ENCODE results near the gene TNFAIP1.
"Not testable (repeated sequence)": the region's sequence is repeated elsewhere in the genome, so short reads cannot be mapped to it uniquely, and the experiment has no call there.

Gene TNFAIP1

DNA sequence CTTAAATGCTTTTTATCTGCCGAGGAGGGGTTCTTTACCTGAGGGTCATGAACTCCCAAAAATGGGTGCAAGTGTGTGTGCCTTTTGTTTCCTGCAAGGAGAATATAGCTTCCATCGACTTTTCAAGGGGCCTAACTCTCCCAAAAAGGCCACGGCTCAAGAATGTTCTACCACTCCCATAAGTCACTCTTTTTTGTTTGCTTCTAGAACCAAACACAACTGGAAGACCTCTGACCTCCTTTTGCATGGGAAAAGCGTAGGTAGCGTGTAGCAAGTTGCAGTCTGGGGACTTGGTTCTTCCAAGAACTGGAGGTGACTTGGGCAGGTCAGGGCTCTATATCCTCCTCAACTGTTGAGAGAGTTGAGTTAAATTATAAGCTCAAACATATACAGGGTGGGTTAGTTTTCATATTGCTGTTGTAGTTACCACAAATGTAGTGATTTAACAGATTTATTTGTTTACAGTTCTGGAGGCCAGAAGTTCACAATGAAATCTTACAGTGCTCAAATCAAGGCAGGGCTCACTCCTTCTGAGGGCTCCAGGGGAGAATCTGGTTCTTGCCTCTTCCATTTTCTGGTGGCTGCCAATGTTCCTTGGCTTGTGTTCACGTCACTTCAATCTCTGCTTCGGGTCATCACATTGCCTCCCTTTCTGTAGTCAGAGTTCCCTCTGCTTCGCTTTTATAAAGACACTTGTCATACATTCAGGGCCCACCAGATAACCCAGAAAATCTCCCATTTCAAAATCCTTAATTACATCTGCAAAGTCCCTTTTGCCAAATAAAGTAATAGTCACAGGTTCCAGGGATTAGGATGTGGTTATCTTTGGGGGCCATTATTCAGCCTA is 15.1 kb upstream of the TNFAIP1 start:
- in situ Hi-C loops (cut with HindIII; ENCODE audit: low sequenced_read_pairs) = no loop called here

DNA sequence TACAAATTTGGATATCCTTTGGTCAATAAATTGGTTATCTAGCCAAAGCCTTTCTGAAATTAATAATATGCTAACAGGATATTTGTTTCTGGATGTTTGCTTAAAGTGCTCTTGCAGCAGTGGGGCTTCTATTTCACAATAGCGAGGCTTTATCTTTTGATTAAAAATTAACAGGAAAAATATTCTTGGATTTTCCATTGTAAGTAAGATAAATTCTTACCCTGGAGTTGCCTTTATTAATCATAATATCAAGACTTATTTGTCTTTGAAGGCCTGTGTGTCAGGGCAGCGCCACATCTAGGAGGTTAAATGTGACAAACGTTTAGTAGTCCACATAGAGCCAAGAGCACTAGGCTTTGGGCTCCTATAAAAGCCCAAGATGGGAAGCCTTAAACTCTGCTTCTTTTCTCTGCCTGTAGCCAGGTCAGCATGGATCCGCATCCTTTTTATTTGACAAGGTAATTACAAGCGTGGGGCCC is 11.3 kb upstream of the TNFAIP1 start:
- in situ Hi-C loops (cut with HindIII; ENCODE audit: low sequenced_read_pairs) = no loop called here

DNA sequence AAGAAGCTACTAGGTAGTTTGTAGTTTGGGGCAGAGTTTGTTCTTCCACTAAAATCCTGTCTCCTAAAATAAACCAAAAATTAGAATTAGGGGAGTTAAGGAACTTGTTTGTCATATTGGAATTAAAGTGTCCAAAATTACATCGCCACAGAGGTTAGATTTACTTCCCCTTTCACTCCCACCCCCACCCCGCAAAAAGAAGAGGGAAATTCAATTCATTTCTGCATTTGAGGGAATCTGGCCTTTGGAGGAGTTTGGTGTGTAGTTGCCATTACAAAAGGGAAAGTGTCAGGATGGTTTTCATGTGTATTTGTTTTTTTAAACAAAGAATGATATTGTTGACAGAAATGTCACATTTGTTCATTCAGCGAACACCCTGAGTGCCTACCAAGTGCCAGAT is 10.8 kb upstream of the TNFAIP1 start:
- in situ Hi-C loops (cut with HindIII; ENCODE audit: low sequenced_read_pairs) = no loop called here

DNA sequence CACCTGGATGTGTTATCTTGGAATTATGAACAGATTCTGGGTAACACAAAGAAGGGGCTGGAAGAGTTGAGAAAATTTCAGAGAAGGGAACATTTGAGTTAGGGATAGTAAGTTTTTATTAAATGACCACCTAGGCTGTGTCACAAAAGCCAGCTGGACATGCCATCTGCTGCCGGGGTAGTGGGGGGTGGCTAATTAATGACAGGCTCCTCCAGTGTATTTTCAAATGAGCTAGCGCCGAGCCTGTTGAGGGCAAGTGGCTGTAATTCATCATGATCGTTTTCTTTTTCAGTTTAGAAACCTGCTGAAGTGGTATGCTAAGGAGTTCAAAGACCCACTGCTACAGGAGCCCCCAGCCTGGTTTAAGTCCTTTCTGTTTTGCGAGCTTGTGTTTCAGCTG is 10.3 kb upstream of the TNFAIP1 start:
- in situ Hi-C loops (cut with HindIII; ENCODE audit: low sequenced_read_pairs) = no loop called here

DNA sequence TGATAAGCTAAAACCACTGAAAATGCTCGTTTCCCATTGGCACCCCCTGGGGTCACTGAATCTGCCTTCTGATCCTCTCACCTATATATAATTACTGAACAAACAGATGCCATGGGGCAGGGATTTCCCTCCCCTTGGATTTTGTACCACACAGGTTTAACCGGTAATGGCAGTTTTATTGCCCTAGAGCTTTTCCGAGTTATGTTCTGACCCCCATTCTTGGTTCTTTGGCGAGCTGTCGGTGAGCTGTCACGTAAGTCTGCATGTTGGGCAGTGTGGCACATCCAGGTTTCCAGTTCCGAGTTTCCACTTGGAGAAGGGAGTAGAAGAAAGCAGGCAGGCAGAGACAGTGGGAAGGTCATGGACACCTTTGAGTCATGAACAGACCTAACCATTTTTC is 9.4 kb upstream of the TNFAIP1 start:
- in situ Hi-C loops (cut with HindIII; ENCODE audit: low sequenced_read_pairs) = no loop called here

DNA sequence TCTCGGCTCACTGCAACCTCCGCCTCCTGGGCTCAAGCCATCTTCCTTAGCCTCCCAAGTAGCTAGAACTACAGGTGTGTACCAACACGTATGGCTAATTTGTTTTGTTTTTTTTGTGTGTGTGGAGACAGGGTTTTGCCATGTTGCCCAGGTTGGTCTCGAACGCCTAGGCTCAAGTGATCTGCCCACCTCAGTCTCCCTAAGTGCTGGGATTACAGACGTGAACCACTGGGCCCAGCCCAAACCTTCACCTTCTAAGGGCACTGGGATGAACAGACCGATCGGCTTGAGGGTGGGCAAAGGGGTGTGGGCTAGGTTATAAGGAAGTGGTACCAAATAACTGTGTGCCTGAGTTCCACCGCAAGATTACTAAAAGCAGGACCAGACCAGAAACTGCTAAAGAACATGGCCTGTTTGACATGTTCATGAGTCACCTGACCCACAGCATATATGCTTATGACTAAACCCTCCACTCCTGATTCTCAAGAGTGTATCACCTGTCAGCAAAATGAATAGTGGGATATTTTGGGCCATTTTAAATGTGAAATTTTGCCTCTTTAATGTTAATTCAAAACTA is 8.4 kb upstream of the TNFAIP1 start:
- in situ Hi-C loops (cut with HindIII; ENCODE audit: low sequenced_read_pairs) = no loop called here

DNA sequence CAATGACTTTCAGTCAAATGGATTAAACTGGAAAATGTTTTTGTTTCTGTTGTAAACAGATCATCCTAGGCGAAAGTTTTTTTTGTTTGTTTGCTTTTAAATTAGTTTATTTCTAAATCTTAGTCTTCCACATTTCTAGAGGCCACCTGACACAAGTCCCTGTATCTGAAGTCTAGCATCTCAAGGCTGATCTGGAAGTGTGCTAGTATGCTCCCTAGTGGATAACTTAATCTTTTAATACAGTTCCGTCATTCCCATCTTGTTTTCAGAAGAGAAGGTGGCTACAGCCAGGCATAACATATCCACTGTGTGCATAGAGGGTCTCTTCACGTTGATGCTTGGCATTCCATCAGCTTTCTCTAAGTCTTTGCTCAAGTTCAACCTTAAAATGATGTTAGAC is 7.9 kb upstream of the TNFAIP1 start:
- in situ Hi-C loops (cut with HindIII; ENCODE audit: low sequenced_read_pairs) = no loop called here

DNA sequence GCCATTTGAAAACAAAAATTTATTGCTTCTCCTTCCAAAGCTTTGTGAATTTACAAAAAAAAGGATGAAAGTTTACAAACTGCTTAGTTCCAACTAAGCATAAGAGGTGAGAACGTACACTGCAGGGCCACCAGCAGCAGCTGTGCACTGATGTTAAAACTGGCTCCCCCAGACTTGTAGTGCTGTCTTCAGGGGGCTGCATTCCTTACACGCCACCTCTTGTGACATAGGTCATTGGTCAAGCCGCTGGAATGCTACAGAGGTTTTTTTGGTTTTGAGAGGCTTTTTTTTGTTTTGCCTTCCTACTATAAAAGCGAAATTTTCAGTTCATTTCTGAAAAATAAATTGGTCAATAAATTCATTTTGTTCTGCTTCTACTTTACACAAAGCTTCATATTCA is 7.2 kb upstream of the TNFAIP1 start:
- in situ Hi-C loops (cut with HindIII; ENCODE audit: low sequenced_read_pairs) = no loop called here

DNA sequence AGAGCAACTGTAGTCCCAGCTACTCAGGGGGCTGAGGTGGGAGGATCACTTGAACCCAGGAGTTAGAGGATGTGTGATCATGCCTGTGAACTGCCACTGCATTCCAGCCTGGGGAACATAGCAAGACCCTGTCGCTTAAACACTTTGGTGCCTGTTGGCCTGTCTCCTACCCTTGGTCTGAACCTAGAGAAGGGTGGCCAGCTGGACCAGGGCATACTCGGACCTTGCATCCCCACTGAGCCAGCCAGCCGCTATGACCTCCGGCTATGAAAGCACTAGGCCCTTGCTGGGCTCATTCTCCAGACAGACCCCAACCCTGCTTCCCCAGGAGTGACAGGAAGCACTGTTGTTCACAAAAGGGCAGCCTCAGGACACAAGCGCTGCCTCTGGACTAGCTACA is 4.9 kb upstream of the TNFAIP1 start:
- in situ Hi-C loops (cut with HindIII; ENCODE audit: low sequenced_read_pairs) = no loop called here

DNA sequence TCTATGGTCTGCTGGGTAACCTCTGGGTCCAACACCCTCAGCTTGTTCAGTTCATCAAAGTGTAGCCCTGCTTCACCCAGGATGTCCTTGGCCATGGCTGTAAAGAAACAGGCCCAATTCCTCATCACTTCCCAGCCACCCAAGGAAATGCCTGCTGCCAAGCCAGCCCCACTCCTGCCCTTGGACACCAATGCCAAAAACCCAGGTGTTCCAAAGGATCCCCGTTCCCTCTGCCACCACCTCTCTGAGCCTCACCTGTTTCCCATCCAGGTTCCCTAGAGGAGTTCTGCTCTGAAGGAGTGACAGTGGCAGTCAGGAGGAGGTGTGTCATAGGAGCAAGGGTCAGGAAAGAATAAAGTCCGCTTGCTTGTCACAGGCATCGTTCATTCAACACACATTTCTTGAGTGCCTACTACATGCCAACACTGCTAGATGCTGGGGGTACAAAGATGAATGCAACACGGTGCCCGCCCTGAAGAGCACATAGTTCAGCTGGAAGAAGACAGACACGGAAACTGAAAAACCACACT is 3.6 kb upstream of the TNFAIP1 start:
- in situ Hi-C loops (cut with HindIII; ENCODE audit: low sequenced_read_pairs) = no loop called here

DNA sequence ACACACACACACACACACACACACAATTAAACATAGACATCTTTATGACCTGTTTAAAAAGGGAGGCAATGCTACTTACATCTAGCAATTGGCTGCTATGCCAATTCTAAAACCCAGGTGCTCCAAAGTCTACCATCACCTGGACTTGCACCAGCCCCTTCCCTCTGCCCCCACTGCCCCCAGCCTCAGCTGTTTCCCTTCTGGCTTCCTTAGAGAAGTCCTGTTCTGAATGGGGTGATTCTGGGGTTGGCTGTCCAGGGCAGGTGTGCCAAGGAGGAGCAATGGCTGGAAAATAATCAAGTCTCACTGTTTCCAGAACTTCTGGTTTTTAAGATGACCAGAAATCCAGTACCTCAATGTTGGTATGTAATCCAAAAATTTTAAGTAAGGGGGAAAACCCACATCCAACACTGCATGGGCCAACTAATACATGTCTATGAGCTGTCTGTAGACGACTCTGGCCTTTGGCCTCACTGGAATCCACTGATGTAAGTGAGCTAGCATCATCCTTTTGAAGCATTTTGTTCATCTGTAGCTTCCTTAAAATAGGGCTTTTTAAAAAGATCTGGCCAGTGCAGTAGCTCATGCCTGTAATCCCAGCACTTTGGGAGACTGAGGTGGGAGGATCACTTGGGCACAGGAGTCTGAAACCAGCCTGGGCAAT is 2.3 kb upstream of the TNFAIP1 start:
- in situ Hi-C loops (cut with HindIII; ENCODE audit: low sequenced_read_pairs) = no loop called here

DNA sequence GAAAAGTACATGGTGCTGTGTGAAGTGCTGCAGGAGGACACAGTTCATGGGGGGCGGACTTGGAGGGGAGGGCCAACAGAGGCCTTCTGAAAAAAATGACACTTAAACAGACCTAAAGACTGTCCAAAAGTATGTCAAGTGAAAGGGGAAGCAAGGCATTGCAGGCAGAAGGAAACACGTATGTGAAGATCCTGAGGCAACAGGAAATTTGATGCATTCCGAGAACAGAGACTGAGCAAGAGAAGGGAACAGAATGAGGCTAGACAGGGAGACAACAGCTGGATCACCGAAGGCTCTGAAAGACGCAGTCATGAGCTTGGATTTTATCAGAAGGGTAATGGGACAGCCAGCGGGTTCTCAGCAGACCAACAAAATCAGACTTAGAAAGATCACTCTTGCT is 1.4 kb upstream of the TNFAIP1 start:
- in situ Hi-C loops (cut with HindIII; ENCODE audit: low sequenced_read_pairs) = no loop called here

DNA sequence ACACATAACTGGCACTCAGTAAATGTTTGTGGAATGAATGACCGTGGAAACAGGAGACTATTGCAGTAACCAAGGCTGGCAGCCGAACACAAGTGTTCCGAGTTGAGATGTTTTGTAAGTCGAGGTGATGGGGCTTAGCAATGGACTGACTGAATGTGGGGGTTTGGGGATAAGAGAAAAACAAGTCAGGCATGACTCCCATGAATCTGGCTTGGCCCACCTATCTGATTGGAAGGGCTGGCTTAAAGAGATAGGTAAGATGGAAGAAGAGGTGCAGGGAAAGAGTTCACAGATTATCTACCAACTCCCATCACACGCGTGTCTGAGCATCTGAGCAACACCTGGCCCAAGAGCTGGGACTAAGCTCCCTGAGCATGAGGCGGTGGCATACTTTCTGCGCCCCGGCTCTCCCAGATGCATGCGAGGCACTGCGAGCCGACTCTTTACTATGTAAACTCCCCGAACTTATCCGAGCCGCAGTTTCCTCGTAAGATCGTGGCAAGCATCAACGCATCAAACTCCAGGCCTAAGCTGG is 828 bp upstream of the TNFAIP1 start:
- in situ Hi-C loops (cut with HindIII; ENCODE audit: low sequenced_read_pairs) = no loop called here

DNA sequence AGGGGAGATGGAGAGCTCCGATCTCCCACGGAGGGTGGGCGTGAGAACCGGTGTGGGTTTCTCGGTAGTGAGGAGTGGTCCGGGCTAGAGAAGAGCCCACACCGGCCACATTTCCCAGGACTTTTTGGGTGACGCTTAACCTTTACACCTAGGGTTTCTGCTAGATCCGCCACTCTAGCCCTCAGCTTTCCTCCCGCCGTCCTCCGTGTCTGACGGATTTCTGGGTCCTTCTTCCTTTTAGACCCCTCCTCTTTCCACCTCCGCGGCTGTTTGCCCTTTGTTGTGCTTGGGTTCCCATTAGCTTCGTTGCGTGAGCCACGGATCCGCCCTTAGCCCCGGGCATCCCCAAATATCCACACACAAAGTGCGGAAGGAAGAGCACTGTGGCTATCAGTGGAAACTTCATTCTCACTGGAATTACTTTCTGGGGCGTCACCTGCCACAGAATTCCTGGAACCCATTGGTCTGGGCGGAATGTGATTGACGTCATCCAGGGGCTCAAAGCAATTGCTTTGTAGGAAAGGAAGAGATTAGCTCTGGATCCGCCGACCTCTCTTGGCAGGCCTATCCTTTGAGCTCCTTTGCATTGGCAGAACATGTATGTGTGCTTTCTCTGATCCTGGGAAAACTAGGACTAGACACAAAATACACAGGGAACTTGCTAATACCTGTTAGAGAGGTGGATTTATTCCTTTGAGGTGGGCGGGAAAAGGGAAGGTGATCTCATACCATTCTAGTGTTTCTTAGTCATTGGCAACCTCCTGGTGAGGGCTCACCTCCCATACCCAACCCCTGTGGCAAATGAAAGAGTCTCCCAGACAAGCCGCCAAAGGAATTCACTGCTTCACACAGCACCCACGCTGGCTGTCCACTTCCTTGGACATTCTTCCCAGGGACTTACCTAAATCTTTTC is 654 bp downstream of the TNFAIP1 start:
- in situ Hi-C loops (cut with HindIII; ENCODE audit: low sequenced_read_pairs) = no loop called here

DNA sequence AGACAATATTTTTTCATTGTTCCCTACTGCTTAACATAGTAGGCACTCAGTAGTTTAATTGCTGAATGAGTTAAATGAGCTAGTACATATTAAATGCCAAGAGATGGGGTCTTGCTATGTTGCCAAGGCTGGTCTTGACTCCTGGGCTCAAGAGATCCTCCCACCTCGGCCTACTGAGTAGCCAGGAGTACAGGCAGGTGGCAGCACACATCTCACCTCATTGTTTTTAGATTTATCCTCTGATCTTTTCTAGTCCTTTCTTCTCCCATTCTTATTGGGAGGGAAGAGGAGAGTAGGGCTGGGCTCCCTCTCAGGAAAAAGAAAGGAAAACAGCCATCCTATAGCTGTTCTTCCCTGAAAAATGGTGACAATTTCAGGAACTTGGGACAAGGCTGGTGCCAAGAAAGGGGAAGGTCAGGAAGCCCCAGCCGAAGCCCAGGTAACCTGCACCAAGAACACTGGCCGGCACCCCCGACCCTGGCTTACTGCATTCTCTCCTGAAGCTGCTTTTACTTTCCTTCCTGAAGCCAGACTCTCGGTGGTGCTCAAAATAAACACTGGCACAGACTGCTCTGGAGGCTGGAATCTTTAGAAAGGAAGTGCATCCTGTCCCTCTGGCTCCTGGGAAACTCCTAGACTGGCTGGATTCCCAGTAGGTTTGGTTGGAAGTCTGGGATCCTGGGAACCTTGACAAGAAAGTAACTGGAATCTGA is 2.7 kb downstream of the TNFAIP1 start:
- in situ Hi-C loops (cut with HindIII; ENCODE audit: low sequenced_read_pairs) = no loop called here

DNA sequence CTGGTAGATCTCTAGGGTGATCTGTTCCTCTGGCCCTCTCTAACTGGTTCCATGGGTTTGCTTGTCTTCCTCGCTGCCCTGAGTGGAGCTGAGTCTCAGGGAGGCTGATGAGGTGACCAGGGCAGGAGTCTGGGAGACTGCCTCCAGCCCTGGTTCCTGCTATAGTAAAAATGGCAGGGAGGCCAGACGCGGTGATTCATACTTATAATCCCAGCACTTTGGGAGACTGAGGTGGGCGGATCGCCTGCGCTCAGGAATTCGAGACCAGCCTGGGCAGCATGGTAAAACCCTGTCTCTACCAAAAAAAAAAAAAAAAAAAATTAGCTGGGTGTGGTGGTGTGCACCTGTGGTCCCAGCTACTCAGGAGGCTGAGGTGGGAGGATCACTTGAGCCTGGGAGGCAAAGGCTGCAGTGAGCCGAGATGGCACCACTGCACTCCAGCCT is 3.2 kb downstream of the TNFAIP1 start:
- in situ Hi-C loops (cut with HindIII; ENCODE audit: low sequenced_read_pairs) = not testable (repeated sequence)

DNA sequence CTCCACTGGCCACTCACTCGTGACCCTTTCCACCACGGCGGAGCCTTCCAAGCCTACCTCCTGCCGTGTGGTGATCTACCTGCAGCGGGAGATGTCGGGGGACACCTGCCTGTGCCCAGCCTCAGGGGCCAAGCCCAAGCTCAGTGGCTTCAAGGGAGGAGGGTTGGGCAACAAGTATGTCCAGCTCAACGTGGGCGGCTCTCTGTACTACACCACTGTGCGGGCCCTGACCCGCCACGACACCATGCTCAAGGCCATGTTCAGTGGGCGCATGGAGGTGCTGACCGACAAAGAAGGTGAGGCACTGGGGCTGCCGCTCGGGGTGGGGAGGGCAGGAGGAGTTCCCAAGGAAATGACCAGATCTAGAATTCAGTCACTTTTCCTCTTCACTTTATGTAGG is 3.9 kb downstream of the TNFAIP1 start:
- in situ Hi-C loops (cut with HindIII; ENCODE audit: low sequenced_read_pairs) = no loop called here

DNA sequence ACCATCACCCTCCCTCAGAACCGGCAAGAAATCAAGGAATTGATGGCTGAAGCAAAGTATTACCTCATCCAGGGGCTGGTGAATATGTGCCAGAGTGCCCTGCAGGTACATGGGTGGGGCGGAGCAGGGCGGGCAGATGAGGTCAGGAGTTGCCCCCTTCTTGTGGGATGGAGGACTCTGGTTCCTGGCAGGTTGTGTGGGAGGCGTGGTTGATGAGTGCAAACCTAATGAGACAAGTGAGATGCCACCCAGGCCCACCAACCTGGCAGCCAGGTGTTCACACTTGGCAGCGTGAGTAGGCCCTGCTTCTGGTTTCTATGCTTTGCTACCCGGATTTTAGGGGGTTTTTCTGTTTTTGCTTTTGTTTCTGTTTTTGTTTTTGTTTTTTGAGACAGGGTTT is 4.8 kb downstream of the TNFAIP1 start:
- in situ Hi-C loops (cut with HindIII; ENCODE audit: low sequenced_read_pairs) = no loop called here

DNA sequence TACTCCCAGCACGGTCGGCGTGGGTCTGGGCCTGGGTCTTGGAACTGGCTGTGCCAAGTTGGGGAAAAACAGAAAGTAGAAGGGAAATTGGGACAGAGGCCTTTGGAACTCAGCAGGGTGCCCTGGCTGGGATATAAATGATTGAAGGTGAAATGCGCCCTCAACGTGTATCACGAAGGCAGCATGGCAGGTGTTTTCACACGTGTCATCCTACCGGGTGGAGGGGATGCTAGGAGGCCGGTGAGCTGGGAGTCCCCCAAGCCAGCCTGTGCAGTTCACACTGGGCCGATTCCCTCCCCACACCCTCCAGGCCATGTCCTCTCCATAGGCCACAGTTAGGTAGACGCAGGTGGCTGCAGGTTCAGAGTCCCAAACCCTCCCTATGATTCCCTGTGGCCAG is 6.0 kb downstream of the TNFAIP1 start:
- in situ Hi-C loops (cut with HindIII; ENCODE audit: low sequenced_read_pairs) = no loop called here

DNA sequence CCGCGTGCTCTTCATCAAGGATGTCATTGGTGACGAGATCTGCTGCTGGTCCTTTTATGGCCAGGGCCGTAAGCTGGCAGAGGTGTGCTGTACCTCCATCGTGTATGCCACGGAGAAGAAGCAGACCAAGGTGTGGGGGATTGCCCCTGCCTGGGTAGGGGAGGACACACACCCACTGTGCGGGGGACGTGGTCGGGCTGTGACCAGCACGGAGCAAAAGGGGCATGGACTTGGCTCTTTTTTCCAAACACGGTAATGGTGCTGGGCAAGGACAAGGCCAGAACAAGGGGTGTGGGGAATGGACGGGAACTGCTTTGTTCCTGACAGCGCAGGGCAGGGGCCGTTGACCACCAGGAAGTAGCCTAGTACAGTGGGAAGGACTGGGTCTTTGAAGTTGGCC is 6.8 kb downstream of the TNFAIP1 start:
- in situ Hi-C loops (cut with HindIII; ENCODE audit: low sequenced_read_pairs) = no loop called here
